A673 (cell line): ENCODE measurements around the gene CDK4. TPM values are rescaled to one million over a fixed set of nuclear protein-coding genes. Genes with fewer than 3 reads are reported as not detected.
"Not testable (repeated sequence)": the region's sequence is repeated elsewhere in the genome, so short reads cannot be mapped to it uniquely, and the experiment has no call there.

Experiments
- BruUV-seq: library from RNA; stranded (reverse); fragments of 400-500 nt; replicated peaks from 2 replicates; lab custom pipeline; 2021; lab: Mats Ljungman, UMichigan
- CTCF ChIA-PET: fragments of 300-600 bp; sonication (Branson Sonifier 250); formaldehyde crosslinking; loops from one replicate; lab custom pipeline; 2022; ENCODE audit warnings: antibody characterized with exemption; lab: Charles Lee
- POLR2A ChIA-PET: fragments of 300-600 bp; sonication (Branson Sonifier 250); formaldehyde crosslinking; loops from one replicate; lab custom pipeline; 2022; ENCODE audit warnings: antibody characterized with exemption; ENCODE audit not compliant: low non-redundant PET; lab: Charles Lee
- DNase-seq: peaks from one replicate; pipeline ENCODE4 v3.0.0-alpha.2; 2015; ENCODE audit warnings: low spot score
- H3K27ac ChIP-seq: fragments of 200-600 bp; sonication (generic); 2 replicates; pipeline ENCODE4 v1.5.1; 2016; ENCODE audit warnings: mixed run types, low read depth, mild to moderate bottlenecking, mixed read lengths, antibody characterized with exemption, low read length; ENCODE audit not compliant: poor library complexity, severe bottlenecking
- H3K27me3 ChIP-seq: fragments of 200-600 bp; sonication (generic); replicated peaks from 2 replicates; pipeline ENCODE4 v1.6.1; 2017; ENCODE audit warnings: mixed run types, low read depth, mild to moderate bottlenecking, mixed read lengths, antibody characterized with exemption, low read length; ENCODE audit not compliant: insufficient read depth, poor library complexity
- H3K36me3 ChIP-seq: fragments of 200-600 bp; sonication (generic); 2 replicates; pipeline ENCODE4 v1.6.1; 2016; ENCODE audit warnings: mixed run types, mild to moderate bottlenecking, mixed read lengths, antibody characterized with exemption, low read length; ENCODE audit not compliant: insufficient read depth, poor library complexity, severe bottlenecking
- H3K4me1 ChIP-seq: fragments of 200-600 bp; sonication (generic); 2 replicates; pipeline ENCODE4 v1.6.1; 2017; ENCODE audit warnings: mixed run types, mild to moderate bottlenecking, mixed read lengths, antibody characterized with exemption, low read length; ENCODE audit not compliant: insufficient read depth, poor library complexity, severe bottlenecking
- H3K4me3 ChIP-seq: fragments of 200-600 bp; sonication (generic); 2 replicates; pipeline ENCODE4 v1.5.1; 2016; ENCODE audit warnings: low read depth, mixed run types, mild to moderate bottlenecking, mixed read lengths, low read length; ENCODE audit not compliant: poor library complexity, severe bottlenecking
- H3K9me3 ChIP-seq: fragments of 200-600 bp; sonication (generic); 2 replicates; pipeline ENCODE4 v1.6.1; 2016; ENCODE audit warnings: mixed run types, low read depth, mild to moderate bottlenecking, mixed read lengths, antibody characterized with exemption, low read length; ENCODE audit not compliant: poor library complexity, severe bottlenecking
- EZH2 ChIP-seq: fragments of 200-600 bp; sonication (generic); IDR thresholded peaks from 2 replicates; pipeline ENCODE4 v1.6.1; 2017; ENCODE audit warnings: borderline replicate concordance, low read depth, mild to moderate bottlenecking, mixed read lengths, antibody characterized with exemption, low read length; ENCODE audit not compliant: poor library complexity, severe bottlenecking
- intact Hi-C: fragments of 100-400 bp; cut with micrococcal nuclease; formaldehyde crosslinking; loops from one replicate; pipeline ENCODE4 v1.10.0; 2022; ENCODE audit not compliant: unreplicated experiment
- total RNA-seq: library from RNA; stranded (reverse); gene quantifications from 2 replicates; pipeline ENCODE4 v1.2.3, GENCODE V29; 2021
- TF ChIP-seq, protein P1 (sequence below): fragments of 300-800, 200-600 bp; sonication (generic); conservative IDR thresholded peaks from 2 replicates; pipeline ENCODE4 v1.5.1; 2017; ENCODE audit warnings: low read depth, mild to moderate bottlenecking, antibody characterized with exemption, low read length, moderate library complexity, mixed read lengths

The CDK4 gene
- total RNA-seq, 1 experiment from 2014 or later = 247 TPM

GRCh38 chr12:57715786-57716185 is 36.3 kb downstream of the CDK4 start:
- no TSS peak for BruUV-seq
- POLR2A ChIA-PET = no interaction called here
- intact Hi-C loops = no loop called here
- no peak overlapping the region for H3K4me3 ChIP-seq
- no peak for DNase-seq
- H3K9me3 ChIP-seq = no peaks in the 10 kb centered on the region
- peaks cover 15% of the 10 kb centered on the region for H3K36me3 ChIP-seq
- no peaks in the 10 kb centered on the region for H3K4me1 ChIP-seq
- H3K27me3 ChIP-seq = no peaks in the 10 kb centered on the region
- no peak overlapping the region for H3K27ac ChIP-seq
- TF ChIP-seq, protein P1, sequence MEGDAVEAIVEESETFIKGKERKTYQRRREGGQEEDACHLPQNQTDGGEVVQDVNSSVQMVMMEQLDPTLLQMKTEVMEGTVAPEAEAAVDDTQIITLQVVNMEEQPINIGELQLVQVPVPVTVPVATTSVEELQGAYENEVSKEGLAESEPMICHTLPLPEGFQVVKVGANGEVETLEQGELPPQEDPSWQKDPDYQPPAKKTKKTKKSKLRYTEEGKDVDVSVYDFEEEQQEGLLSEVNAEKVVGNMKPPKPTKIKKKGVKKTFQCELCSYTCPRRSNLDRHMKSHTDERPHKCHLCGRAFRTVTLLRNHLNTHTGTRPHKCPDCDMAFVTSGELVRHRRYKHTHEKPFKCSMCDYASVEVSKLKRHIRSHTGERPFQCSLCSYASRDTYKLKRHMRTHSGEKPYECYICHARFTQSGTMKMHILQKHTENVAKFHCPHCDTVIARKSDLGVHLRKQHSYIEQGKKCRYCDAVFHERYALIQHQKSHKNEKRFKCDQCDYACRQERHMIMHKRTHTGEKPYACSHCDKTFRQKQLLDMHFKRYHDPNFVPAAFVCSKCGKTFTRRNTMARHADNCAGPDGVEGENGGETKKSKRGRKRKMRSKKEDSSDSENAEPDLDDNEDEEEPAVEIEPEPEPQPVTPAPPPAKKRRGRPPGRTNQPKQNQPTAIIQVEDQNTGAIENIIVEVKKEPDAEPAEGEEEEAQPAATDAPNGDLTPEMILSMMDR = no peak
- TF ChIP-seq EZH2 = no peak
- CTCF ChIA-PET = no interaction called here

- intact Hi-C loops, DNase-seq, H3K4me1 ChIP-seq, CTCF ChIA-PET, BruUV-seq, H3K27ac ChIP-seq, H3K9me3 ChIP-seq, H3K4me3 ChIP-seq, POLR2A ChIA-PET, H3K27me3 ChIP-seq: not testable (repeated sequence)
- H3K36me3 ChIP-seq = peaks cover 15% of the 10 kb centered on the region
Observed at GRCh38 chr12:57715036-57715748, 36.9 kb downstream of the CDK4 start.

DNA sequence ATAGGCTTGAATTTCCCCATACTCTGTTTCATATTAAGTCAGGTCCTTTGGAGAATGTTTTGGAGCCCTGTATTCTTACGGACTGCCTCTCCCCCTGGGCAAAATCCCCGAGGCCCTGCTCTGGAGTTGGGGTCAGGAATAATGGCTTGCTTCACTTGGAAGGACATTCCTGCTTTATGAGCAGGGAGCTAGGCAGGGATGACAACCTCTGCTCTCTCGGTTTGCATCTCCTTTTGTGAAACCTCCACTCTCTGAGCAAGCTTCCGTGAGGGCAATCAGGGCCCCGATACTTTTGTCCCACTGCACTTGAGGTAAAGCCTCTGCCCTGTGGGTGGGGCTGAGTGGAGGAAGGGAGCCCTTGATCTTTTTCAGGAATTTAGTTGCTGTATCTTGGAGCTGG is 38.9 kb downstream of the CDK4 start:
- H3K27ac ChIP-seq = no peak overlapping the region
- ChIA-PET POLR2A (no interaction called here), CTCF (no interaction called here)
- DNase-seq = no peak
- H3K9me3 ChIP-seq = no peaks in the 10 kb centered on the region
- no peak for TF ChIP-seq EZH2
- TF ChIP-seq, protein P1 = no peak
- no peaks in the 10 kb centered on the region for H3K27me3 ChIP-seq
- H3K36me3 ChIP-seq = peaks cover 4% of the 10 kb centered on the region
- no TSS peak for BruUV-seq
- H3K4me3 ChIP-seq = no peak overlapping the region
- intact Hi-C loops = no loop called here
- H3K4me1 ChIP-seq = no peaks in the 10 kb centered on the region

DNA sequence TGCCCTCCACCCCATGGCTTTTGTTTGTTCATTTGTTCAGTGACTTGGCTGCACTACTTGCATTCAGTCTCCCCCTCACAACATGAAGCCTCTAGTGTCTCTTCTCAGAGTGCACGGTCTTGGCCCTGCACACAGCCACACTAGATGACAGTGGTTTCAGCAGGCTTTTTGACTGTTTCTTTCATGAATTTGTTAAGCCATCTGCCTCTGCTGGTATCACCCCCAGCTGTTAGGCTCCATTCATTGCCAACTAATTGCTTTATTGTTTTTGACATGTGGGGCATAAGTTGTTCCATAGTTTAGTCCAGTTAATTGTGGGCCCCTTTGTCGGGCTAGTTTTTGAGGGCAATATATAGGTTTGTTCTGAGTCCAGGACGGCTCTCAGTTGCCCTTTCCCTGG is 39.4 kb downstream of the CDK4 start:
- no peaks in the 10 kb centered on the region for H3K27me3 ChIP-seq
- intact Hi-C loops = no loop called here

More for the DNA sequence above, 39.4 kb downstream of the CDK4 start:
- CTCF ChIA-PET = no interaction called here
- H3K4me3 ChIP-seq = no peak overlapping the region
- BruUV-seq = no TSS peak
- H3K9me3 ChIP-seq = no peaks in the 10 kb centered on the region
- no peak for DNase-seq
- H3K27ac ChIP-seq = no peak overlapping the region
- H3K36me3 ChIP-seq = no peaks in the 10 kb centered on the region
- POLR2A ChIA-PET = no interaction called here
- no peaks in the 10 kb centered on the region for H3K4me1 ChIP-seq
- no peak for TF ChIP-seq EZH2
- TF ChIP-seq, protein P1 = no peak
